ENCODE data around the gene TGIF1.

TGIF1 gene

DNA sequence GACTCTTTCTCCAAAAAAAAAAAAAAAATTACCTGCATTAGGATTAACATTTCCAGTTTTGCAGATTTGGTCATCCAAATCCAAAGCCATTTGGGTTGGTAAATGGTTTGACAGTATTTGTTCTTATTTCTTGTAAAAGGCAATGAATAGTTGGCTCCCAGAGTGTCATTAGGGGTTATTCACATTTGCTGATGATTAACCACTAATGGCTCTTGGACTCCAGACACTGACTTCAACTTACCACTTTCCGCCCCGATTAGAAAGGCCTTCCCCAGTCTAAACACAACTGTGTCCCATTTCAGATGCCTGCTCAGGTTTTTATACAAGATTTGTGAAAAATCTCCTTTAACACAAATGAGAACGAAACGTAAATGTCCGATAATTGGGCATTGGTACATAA, 9.6 kb upstream of the TGIF1 start:
- no peak for DNase-seq

- DNase-seq = peak; percentile 44
These were observed 8.7 kb upstream of the TGIF1 start for GRCh38 chr18:3441290-3441689.

GRCh38 chr18:3442919-3443318, 7.1 kb upstream of the TGIF1 start:
- no peak for DNase-seq

DNA sequence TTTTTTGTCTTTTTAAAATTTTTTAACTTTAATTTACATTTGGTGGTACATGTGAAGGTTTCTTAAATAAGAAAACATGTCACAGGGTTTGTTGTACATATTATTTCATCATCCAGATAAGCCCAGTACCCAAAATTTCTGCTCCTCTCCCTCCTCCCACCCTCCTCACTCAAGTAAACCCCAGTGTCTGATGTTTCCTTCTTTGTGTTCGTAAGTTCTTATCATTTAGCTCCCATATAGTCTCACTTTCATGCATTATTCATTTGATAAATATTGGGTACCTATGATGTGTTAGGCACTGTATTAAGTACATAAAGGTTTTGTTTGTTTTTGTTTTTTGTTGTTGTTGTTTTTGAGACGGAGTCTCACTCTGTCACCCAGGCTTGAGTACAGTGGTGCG, 5.7 kb upstream of the TGIF1 start:
- no peak for DNase-seq

- DNase-seq = no peak
These were observed 5.0 kb upstream of the TGIF1 start for GRCh38 chr18:3444954-3445353.

DNA sequence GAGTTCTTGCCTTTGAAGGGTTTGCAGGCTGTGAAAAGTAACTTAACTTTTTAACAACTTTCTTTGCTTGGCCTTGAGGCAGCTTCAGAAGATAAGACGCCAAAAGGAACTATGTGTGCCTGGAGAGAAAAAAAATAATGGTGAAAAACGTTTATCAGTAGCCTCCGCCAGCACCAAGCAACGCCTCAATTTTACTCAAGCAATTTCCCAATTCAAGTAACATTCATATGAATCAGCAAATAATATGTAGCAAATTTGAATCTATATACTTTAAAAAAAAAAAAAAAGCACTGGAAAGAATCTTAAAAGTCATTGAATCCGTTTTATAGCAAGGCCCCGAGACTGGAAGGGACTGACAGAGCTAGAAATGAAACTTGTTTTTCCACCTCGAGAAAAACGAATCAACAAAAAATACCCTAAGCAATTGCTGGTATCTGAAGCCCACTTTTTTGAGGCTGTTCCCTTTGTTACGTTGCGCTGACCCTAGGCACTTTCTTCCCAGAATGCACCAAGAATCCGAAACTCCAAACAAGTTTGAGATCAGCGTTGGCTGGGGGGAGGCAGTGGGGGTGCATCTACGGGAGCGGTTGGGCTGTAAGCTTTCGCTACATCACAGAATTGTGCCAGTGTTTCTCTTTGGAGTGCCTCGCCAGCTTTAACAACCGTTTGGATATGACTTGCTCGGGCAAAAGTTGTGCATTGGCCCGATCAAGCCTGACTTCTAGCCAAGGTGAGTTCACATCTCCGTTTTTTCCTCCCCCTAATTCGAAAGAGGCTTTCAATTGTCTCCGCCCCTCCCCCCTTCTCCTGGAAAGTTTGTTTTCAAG, 2.7 kb upstream of the TGIF1 start:
- DNase-seq = peak; percentile 91

DNA sequence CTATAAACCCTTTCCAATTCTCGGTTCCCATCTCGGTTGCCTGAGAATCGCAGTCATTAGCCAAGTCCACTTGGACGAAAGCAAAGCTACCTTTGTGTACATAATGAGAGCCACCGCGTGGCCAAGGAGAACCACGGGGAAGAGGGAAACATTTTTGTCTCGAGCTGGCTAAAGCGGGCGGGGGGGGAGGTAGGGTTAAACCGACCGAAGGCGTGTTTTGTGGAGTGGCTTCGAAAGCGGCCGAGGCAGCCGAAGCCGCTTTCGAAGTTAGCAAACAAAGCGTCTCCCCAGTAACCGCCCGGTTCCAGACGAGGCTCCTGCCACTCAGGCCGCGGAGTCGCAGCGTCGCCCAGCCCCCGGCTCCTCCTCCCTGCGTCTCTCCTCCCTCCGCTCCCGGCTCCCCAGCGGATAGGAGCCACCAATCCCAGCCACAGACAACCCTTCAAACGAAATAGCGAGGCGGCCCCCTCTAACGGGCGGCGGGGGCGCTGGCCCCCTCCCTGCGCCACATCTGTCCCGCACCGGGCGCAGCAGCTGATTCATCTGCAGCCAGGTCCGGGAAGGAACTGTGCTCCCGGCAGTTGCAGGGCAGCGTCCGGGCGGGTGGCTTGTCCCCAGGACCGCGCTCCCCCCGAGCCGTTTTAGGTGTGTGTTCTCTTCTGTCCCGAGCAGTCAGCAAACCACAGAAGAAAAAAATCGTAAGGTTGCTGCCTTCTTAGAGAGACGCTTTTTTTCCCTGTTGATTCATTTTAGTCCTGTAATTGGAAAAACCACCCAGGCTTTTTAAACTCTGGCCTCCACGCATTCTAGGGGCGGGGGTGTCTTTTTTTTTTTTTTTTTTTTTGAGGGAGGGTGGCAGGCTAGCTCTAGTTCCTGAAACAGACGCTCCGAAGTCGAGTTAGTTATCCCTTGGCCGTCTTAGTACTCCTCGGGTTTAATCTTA, 1.8 kb upstream of the TGIF1 start:
- DNase-seq = peak; percentile 98

DNA sequence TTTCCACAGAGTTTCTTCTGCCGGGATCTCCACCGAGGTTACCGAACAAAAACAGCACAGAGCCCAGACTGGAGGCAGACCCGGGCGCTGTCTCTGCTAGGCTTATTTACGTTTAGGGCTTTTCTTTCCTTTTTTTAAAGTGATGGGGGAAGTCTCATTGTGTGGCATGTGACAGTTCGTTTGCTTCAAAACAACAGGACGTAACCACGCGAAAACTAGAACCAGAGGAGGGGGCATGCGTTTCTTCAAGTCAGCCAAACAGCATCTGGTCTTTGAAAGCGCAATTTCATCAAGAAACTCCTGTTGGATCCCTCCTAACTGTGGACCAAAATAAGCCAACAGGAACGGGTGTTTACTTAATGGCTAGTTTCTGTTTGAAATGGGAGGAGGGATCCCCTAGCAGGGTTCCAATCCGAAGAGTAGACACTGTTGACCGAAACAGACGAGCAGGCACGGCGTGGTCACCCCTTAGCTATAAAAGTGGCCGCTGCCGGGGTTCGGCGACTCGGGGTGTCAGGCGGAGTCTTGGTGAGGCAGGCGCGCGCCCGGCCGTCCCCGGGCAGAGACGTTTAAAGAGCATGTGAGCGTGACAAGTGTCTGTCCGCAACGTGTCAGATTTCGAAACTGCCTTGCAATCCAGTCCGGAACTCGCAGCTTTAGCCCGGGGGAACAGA, 997 bp upstream of the TGIF1 start:
- peak; percentile 86 for DNase-seq

DNA sequence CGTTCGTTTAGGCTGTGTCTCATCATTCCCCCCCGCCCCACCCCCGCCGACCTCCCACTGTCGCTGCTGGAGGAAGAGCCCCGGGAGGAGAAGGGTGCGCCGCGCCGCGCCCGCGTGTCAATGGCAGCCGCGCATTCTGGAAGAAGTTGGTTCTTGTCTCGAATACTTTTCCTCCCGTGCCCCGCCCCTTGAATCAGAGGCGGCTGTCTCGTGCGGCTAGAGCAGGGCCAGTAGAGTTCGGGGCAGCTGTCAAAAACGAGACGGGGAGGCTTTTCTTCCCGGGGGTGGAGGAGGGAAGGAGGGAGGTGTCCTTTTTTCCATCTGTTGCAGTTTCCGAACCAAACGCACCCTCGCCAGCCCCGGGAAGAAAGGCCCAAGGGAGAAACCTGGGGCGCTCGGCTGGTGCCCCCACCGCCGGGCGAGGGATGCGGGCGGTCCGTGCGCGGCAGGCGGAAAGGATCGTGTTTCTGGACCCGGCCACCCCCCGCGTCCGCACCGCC, 410 bp upstream of the TGIF1 start:
- peak; percentile 90 for DNase-seq

GRCh38 chr18:3450799-3451182, 819 bp downstream of the TGIF1 start:
- DNase-seq = no peak

GRCh38 chr18:3451183-3451988, 1.4 kb downstream of the TGIF1 start:
- peak; percentile 95 for DNase-seq

GRCh38 chr18:3451989-3452749, 2.2 kb downstream of the TGIF1 start:
- peak; percentile 78 for DNase-seq

GRCh38 chr18:3452750-3453539, 3.0 kb downstream of the TGIF1 start:
- DNase-seq = peak; percentile 51

DNA sequence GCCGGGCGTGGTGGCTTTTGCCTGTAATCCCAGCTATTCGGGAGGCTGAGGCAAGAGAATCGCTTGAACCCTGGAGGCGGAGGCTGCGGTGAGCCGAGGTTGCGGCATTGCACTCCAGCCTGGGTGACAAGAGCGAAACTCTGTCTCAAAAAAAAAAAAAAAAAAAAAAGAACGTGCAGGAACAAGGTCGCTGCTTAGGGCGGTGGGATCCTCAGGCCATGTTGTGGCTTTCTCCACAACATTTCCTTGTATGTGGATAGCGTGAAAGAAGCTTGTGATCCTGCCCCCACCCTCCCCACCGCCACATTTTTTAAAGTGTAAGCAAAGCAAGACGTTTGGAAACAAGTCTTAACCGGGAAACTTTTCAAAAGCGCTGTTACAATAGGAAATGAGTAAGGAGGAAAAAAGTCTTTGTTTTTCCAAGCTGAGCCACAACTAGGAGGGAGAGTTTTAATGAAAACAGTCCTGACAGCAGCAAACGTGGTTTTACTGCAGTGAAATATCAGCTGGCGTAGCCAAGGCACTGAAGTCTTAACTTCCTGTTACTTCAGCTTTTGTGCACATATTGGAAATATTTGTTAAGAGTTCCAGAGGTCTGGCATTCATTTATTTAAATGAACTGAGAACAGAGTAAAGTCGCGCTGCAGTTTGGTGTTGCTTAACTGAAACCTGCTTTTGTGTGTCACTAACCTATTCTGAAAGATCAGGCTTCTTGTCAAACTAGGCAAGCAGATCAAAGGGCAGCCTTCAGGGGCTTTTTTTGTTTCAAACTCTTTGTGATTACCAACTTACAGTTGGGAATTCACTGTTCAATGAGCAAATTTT, 3.8 kb downstream of the TGIF1 start:
- DNase-seq = peak; percentile 86

GRCh38 chr18:3454365-3455089, 4.6 kb downstream of the TGIF1 start:
- peak; percentile 78 for DNase-seq

DNA sequence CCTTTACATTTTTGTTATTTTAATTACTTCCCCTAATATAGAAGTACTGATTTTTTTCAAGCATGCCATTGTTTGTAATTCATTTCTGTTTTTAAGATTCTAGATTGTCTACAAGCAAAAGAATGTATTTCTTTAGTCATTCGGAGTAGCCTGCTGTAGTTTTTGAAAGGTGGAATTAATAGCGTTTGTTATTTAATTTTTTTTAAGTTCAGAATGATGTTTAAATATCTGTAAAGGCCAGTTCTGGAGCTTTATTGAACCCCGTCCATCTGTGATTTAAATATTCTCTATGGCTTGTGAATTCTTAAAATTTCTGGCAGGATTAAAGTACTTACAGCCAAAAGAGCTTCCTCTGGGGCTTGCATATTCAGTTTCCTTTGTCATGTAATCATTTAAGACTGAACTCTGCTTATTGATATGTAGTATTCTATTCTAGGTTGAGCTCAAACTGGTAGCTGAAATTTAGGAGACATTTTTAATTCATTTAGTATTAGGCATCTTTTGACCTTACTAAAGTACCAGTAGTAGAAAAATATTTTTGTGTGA, 5.2 kb downstream of the TGIF1 start:
- DNase-seq = no peak

GRCh38 chr18:3455907-3456685, 6.1 kb downstream of the TGIF1 start:
- no peak for DNase-seq

- DNase-seq = no peak
These were observed 6.7 kb downstream of the TGIF1 start for GRCh38 chr18:3456686-3457069.
